Stimulated activated CD4-positive, alpha-beta T cell treated with anti-CD3 and anti-CD28 coated beads, Interleukin-12 subunit alpha, Interleukin-12 subunit beta, amount 100 ng/mL, for 24 hours (primary cell): ENCODE data around the gene CLCN1.

Experiments
- DNase-seq, 2 experiments: peaks; one replicate each; pipeline ENCODE4 v3.0.0-alpha.2; 2020; ENCODE audit warnings: low read depth in 2 of 2

Gene CLCN1

GRCh38 chr7:143363016-143363937 lies 47.4 kb downstream of the CLCN1 start:
- DNase-seq, result no peak

GRCh38 chr7:143367972-143368371 lies 52.1 kb downstream of the CLCN1 start:
- DNase-seq, result no peak

- DNase-seq, result no peak
Measured at GRCh38 chr7:143368387-143368786, 52.5 kb downstream of the CLCN1 start.

GRCh38 chr7:143369678-143370651 lies 54.1 kb downstream of the CLCN1 start:
- DNase-seq, result no peak

GRCh38 chr7:143372070-143372469 lies 56.2 kb downstream of the CLCN1 start:
- DNase-seq, result no peak

DNA sequence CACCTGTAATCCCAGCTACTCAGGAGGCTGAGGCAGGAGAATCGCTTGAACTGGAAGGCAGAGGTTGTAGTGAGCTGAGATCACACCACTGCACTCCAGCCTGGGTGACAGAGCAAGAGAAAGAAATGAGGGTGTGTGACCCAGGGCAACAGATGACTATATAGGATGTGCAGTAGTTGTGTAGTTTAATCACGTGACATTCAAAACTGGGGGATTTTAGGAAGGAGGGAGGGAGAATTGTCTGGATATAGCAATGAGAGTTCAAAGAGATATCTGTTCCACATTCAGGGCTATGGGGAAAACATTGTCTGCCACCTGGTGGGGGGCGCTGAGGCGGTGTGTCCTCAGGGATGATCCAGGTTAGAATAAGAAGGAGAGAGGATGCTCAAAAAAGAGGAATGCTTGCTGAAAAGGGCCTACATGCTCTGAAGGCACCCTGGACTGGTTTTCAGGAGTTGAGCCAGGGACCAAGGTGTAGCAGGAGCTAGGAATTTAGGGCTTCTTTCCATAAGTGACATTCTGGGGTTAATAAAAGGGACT lies 57.4 kb downstream of the CLCN1 start:
- no peak for DNase-seq

DNA sequence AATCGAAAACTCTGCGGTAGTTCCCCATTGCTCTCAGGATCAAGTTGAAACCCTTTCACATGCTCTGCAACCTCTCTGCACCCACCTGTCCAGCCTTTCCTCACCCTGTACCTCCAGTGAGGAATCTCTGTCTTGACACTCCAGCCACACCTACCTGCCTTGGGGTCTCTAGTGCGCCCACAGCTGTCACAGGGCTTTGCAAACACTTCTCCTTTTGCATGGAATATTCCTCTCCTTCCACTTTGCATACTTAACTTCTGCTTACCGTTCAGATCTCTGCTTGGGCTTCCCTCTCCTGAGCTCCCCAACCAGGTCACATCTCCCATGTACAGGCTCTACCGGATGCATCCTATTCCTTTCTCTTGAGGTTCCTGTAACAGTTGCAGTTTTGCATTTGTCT lies 58.6 kb downstream of the CLCN1 start:
- DNase-seq, result no peak

GRCh38 chr7:143375298-143376034 lies 59.6 kb downstream of the CLCN1 start:
- no peak for DNase-seq

- DNase-seq, result no peak
Measured at GRCh38 chr7:143376396-143376795, 60.5 kb downstream of the CLCN1 start.

DNA sequence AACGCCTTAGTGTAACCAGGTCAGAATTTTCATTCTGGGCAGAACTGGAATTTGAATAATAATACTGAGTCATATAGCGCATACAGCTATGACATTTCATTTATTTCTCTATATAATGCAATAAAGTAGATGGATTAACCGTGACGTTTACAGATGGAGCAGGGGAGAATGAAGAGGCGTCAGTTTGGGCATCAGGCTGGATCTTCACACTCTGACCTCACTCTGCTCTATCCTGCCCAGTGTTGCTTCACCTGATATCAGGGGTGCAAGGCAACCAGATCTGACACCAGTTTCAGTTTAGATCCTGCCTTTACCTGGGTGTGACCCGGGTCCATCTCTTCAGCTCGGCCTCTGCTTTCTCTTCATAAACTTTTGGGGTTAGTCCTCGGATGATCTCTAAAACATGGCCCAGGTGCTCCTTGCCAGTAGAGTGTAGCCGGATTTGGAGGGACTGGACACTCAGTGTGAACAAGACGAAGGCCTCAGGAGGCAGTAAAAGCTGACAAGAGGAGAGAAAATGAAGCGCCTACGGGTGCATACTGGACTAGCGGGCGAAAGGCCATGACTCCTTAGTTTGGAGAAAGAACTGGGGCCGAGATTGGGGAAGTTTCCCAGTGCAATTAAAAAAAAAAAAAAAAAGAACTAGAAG lies 63.8 kb downstream of the CLCN1 start:
- no peak for DNase-seq

DNA sequence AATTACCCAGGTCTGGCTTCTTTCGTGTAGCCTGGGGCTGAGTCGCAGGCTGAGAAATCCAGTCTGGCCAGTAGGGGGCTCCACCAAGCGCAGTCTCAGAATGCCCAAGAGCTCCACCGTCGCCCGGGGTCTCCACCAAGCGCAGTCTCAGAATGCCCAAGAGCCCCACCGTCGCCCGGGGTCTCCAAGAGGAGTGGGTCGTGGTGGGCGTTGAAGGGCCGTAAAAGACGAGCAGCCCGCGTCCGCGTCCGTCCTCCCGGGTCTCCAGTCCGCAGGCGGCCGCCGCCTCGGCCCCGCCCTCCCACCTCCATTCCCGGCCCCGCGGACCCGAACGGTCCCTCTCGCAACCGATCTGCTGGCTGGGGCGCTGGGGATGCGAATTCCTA lies 64.3 kb downstream of the CLCN1 start:
- DNase-seq, result peak; percentile 68 to 85

DNA sequence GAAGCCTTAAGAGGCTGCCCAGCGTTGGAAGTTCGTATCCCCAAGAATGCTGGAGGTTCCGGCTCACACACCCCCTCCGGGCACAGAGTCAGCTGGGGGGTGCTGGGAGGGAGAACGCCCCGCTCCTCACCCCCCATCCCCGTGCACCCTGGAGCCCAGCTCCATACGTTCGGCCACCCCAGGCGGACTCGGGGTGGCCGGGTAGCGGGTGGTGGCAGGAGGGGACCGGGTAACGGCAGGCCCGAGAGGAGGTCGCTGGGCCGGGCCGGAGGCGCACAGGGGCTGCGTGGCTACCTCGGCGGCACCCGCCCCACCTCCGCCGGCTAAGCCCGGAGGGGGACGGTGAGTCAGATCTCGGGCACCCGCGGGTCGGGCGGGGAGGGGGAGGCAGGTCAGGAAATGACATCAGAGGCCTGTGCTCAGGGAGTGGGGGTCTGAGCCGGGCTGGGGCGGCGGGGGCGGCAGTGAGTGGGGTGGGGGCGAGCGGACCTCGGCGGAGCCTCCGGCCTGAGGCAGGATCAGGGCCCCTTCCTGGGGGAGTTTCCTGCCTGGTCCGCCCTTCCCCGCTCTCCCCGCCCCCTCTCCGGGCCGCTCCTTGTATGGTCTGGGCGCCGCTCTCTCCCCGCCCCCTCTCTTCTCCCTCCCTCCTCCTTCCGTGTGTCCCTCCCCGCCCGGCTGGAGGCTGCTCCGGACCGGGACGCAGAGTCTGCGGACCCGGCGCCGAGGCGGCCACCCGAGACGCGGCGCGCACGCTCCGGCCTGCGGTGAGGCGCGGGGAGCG lies 64.9 kb downstream of the CLCN1 start, which contains the start of gene ZYX:
TSS of gene ZYX (plus strand) at position 700 of the 781 bp plus-strand sequence. CDS start 227 bp downstream, outside the sequence.
- DNase-seq, result peak; percentile 67 to 88

GRCh38 chr7:143381427-143382125 lies 65.7 kb downstream of the CLCN1 start:
- no peak for DNase-seq

GRCh38 chr7:143382126-143382790 lies 66.3 kb downstream of the CLCN1 start:
- no peak for DNase-seq

GRCh38 chr7:143382791-143383641 lies 67.1 kb downstream of the CLCN1 start:
- no peak for DNase-seq

DNA sequence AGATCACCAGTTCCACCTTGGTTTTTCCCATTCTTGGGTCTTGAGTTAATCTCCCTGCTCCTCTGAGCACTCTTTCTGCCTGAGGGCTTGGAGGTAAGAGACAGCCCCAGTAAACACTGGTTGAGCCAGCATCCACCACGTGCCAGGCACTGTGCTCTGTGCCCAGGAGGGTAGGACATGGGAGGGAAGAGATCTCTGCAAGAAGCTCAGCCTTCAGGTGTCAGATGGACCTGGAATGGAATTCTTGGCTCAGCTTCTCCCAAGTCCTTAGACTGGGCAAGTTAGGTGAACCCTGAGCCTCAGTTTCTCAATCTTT lies 67.7 kb downstream of the CLCN1 start:
- DNase-seq, result no peak

DNA sequence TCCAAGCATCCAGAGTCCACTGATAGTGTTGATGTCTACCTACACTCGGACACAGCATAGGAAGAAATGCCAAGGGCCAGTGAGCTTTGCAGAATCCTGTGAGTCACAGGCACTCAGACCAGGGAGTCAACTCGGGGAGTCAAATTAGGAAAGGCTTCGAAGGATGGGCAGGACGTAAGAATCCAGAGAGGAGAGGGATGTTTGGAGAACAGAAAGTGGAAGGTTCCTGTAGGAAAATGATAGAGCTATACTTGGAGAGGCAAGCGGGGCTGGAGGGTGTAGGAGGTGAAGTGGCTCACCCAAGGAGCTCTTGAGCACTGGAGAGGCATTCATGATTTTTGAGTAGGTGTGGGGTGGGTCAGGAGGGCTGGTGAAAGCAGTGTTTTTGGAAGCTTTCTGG lies 68.2 kb downstream of the CLCN1 start:
- no peak for DNase-seq
